Upper lobe of left lung (tissue), 6 donors: Measurements from ENCODE around the gene LGALS7. TPM values are rescaled to one million over a fixed set of nuclear protein-coding genes. Genes with fewer than 3 reads are reported as not detected.

Experiments used
- ATAC-seq, 2 donors: fragments of 200-7000 bp; cut with Tn5 transposase; one replicate each; pipeline ENCODE4 v1.9.1; 2022; ENCODE audit warnings: mild to moderate bottlenecking in 2 of 2, moderate library complexity in 2 of 2; ENCODE audit not compliant: low FRiP score in 2 of 2
- DNase-seq, 2 donors: peaks; one replicate each; pipeline ENCODE4 v3.0.0-alpha.2; 2019 to 2020
- H3K27ac ChIP-seq, 4 donors: fragments of 200-600 bp; sonication (generic); one replicate each; pipeline ENCODE4 v1.5.1; 2016 to 2019
- H3K27me3 ChIP-seq, 4 donors: fragments of 200-600 bp; sonication (generic); one replicate each; pipeline ENCODE4 v1.5.1; 2017 to 2019
- H3K36me3 ChIP-seq, 4 donors: fragments of 200-600 bp; sonication (generic); one replicate each; pipeline ENCODE4 v1.5.1; 2016 to 2019
- H3K4me1 ChIP-seq, 4 donors: fragments of 200-600 bp; sonication (generic); one replicate each; pipeline ENCODE4 v1.5.1; 2018 to 2019
- H3K4me3 ChIP-seq, 4 donors: fragments of 200-600 bp; sonication (generic); one replicate each; pipeline ENCODE4 v1.5.1; 2017 to 2019; ENCODE audit warnings: mild to moderate bottlenecking in 2 of 4, moderate library complexity in 1 of 4
- H3K9me3 ChIP-seq, 4 donors: fragments of 200-600 bp; sonication (generic); one replicate each; pipeline ENCODE4 v1.5.1; 2018 to 2019
- EP300 ChIP-seq, 4 donors: sonication (generic); formaldehyde crosslinking; IDR thresholded peaks; one replicate each; pipeline ENCODE4 v1.5.1; 2017; ENCODE audit warnings: antibody characterized with exemption in 4 of 4, control low read depth in 2 of 4
- POLR2A ChIP-seq, 4 donors: fragments of 450-650 bp; IDR thresholded peaks; one replicate each; pipeline ENCODE4 v1.5.1; 2016 to 2017; ENCODE audit warnings: antibody characterized with exemption in 4 of 4, mild to moderate bottlenecking in 2 of 4
- POLR2AphosphoS5 ChIP-seq, 2 donors: sonication (generic); formaldehyde crosslinking; IDR thresholded peaks; one replicate each; pipeline ENCODE4 v1.5.1; 2017; ENCODE audit warnings: antibody characterized with exemption in 2 of 2
- WGBS, 2 donors: methylation state at CpG; one replicate each; pipeline ENCODE4 v1.1.5; 2017 to 2018; 5-methylcytosine and 5-hydroxymethylcytosine counted together
- total RNA-seq, 6 donors: library from RNA; depleted of rRNA in 4 of 6; stranded (reverse); fragments of >200 nt in 4 of 6; gene quantifications; one replicate each; pipeline versions ENCODE4 v1.1.0 to v1.2.1, GENCODE V29; 2016 to 2021
- TF ChIP-seq, protein P1 (sequence below), 6 experiments: fragments of 450-650 bp in 4 of 6; fragments of 200-600 bp in 2 of 6; sonication (generic) in 2 of 6; IDR thresholded peaks; one replicate each; pipeline ENCODE4 v1.5.1; 2016 to 2019; ENCODE audit warnings: antibody characterized with exemption in 6 of 6
- donor health status: DM: no; HTN: no; CAD: no; lungs with moderate emphysema.
- donor health status: DM: no; HTN: yes; CAD: no; lungs with severe emphysema.

Gene LGALS7
- total RNA-seq, 6 donors from 2014 or later, result not detected

DNA sequence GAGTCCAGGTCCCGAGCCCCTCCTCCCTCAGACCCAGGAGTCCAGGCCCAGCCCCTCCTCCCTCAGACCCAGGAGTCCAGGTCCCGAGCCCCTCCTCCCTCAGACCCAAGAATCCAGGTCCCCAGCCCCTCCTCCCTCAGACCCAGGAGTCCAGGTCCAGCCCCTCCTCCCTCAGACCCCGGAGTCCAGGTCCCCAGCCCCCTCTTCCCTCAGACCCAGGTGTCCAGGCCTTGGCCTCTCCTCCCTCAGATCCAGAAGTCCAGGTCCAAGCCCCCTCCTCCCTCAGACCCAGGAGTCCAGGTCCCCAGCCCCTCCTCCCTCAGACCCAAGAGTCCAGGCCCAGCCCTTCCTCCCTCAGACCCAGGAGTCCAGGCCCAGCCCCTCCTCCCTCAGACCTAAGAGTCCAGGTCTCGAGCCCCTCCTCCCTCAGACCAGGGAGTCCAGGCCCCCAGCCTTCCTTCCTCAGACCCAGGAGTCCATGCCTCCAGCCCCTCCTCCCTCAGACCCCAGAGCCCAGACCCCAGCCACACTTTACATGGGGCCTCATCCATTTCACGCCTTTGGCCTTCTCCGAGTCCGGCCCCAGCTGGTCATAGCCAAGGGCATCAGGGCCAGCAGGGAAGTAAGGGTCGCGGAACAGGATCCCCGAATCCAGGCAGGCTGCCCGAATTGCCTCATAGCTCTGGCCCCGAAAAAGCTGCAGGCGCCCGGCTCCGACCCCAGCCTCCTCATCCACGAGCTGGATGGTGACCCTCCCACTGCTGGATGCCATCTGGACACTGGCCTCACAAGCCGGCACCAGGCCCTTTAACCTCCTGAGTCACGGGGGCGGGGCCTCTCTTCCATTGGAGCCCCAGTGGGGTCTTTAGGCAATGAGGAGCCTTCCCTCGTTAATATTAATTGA, 29.7 kb downstream of the LGALS7 start:
- ATAC-seq (no peak), DNase-seq (peak in 1 of 2 donors; percentile 71)
- H3K27me3 ChIP-seq, result no peaks in the 10 kb centered on the region
- no peaks in the 10 kb centered on the region for H3K9me3 ChIP-seq
- peaks cover 0 to 3% (median 0%) of the 10 kb centered on the region in 4 donors for H3K4me1 ChIP-seq
- no peak overlapping the region for H3K4me3 ChIP-seq
- TF ChIP-seq EP300 (IDR thresholded peaks at IDR 0.05) (no peak), POLR2AphosphoS5 (IDR thresholded peaks at IDR 0.05) (no peak), POLR2A (IDR thresholded peaks at IDR 0.05) (no peak)
- TF ChIP-seq, protein P1, sequence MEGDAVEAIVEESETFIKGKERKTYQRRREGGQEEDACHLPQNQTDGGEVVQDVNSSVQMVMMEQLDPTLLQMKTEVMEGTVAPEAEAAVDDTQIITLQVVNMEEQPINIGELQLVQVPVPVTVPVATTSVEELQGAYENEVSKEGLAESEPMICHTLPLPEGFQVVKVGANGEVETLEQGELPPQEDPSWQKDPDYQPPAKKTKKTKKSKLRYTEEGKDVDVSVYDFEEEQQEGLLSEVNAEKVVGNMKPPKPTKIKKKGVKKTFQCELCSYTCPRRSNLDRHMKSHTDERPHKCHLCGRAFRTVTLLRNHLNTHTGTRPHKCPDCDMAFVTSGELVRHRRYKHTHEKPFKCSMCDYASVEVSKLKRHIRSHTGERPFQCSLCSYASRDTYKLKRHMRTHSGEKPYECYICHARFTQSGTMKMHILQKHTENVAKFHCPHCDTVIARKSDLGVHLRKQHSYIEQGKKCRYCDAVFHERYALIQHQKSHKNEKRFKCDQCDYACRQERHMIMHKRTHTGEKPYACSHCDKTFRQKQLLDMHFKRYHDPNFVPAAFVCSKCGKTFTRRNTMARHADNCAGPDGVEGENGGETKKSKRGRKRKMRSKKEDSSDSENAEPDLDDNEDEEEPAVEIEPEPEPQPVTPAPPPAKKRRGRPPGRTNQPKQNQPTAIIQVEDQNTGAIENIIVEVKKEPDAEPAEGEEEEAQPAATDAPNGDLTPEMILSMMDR (IDR thresholded peaks at IDR 0.05), result no peak
- H3K36me3 ChIP-seq, result no peaks in the 10 kb centered on the region
- H3K27ac ChIP-seq, result no peak overlapping the region
- 81 to 89% methylated on average over 11 to 17 of the region's 20 CpGs for WGBS, 2 donors

DNA sequence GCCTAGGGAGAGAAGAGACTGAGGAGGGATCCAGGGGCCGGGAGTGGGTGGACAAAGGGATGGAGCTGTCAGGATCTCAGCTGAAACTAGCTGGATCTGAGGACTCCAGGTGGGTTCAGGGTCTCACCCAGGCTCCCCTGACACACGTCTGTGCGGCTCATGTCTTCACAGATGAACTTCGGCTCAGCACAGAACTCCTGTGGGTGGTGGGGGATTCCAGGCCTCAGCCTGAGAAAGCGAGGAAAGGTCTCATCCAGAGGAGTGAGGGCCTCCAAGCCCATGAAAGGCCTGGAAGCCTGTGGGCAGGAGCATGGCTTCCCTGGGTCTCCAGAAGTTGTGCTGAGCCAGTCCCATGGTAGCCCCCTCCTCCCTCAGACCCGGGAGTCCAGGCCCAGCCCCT, 30.4 kb downstream of the LGALS7 start:
- DNase-seq (no peak), ATAC-seq (no peak)
- H3K27ac ChIP-seq, result no peak overlapping the region
- TF ChIP-seq POLR2A (IDR thresholded peaks at IDR 0.05), result no peak
- TF ChIP-seq, protein P1 (IDR thresholded peaks at IDR 0.05), result no peak
- TF ChIP-seq POLR2AphosphoS5 (IDR thresholded peaks at IDR 0.05), result no peak
- TF ChIP-seq EP300 (IDR thresholded peaks at IDR 0.05), result no peak
- H3K4me1 ChIP-seq, result peaks cover 0 to 3% (median 0%) of the 10 kb centered on the region in 4 donors
- H3K4me3 ChIP-seq, result no peak overlapping the region
- H3K27me3 ChIP-seq, result no peaks in the 10 kb centered on the region
- WGBS, 2 donors, result 86 to 95% methylated on average over 5 of the region's 6 CpGs
- no peaks in the 10 kb centered on the region for H3K9me3 ChIP-seq
- no peaks in the 10 kb centered on the region for H3K36me3 ChIP-seq

DNA sequence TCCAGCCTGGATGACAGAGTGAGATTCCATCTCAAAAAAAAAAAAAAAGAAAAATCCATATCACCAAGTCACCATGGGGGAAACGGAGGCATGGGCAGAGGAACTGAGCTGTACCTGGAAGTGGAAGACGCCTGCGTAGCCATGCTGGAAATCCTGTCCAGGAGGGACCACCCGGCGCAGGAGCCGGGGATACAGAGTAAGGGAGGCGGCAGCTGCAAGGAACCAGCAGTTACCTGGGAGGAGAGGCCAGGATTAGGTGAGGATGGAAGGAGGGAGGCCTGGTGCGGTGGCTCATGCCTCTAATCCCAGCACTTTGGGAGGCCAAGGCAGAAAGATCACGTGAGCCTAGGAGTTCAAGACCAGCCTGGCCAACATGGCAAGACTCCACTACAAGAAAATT, 31.0 kb downstream of the LGALS7 start:
- Histone ChIP-seq H3K27me3 (no peaks in the 10 kb centered on the region), H3K4me3 (no peak overlapping the region), H3K36me3 (no peaks in the 10 kb centered on the region), H3K27ac (no peak overlapping the region), H3K9me3 (no peaks in the 10 kb centered on the region), H3K4me1 (peaks cover 0 to 5% (median 2%) of the 10 kb centered on the region in 4 donors)
- WGBS, 2 donors, result 93 to 98% methylated on average over 9 of the region's 9 CpGs
- ATAC-seq (no peak), DNase-seq (no peak)
- TF ChIP-seq POLR2AphosphoS5 (IDR thresholded peaks at IDR 0.05) (no peak), EP300 (IDR thresholded peaks at IDR 0.05) (no peak), POLR2A (IDR thresholded peaks at IDR 0.05) (no peak)
- TF ChIP-seq, protein P1 (IDR thresholded peaks at IDR 0.05), result no peak

DNA sequence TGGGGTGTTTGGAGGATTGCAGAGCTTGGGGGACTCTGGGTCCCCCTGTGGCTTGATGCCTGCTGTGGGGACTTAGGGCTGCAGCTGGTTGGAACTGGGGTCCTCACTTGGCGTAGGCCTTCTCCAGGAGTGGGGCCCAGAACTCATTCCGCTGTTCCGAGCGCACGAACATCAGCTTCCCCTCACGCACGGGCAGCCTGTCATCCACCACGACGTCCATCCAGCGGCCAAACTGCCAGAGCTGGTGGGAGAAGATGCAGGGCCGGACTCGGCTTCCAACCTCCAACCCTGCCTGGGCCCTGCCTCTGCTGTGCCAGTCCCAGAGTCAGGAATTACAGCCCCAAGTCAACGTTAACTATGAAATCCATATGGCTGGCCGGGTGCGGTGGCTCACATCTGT, 31.6 kb downstream of the LGALS7 start:
- Histone ChIP-seq H3K9me3 (no peaks in the 10 kb centered on the region), H3K27ac (no peak overlapping the region), H3K4me1 (peaks cover 0 to 12% (median 7%) of the 10 kb centered on the region in 4 donors), H3K27me3 (no peaks in the 10 kb centered on the region), H3K4me3 (no peak overlapping the region), H3K36me3 (no peaks in the 10 kb centered on the region)
- peak in 1 of 2 donors; percentile 31 for DNase-seq
- no peak for ATAC-seq
- TF ChIP-seq EP300 (IDR thresholded peaks at IDR 0.05) (no peak), POLR2A (IDR thresholded peaks at IDR 0.05) (no peak), POLR2AphosphoS5 (IDR thresholded peaks at IDR 0.05) (no peak)
- TF ChIP-seq, protein P1 (IDR thresholded peaks at IDR 0.05), result no peak
- 95 to 96% methylated on average over 10 to 15 of the region's 15 CpGs for WGBS, 2 donors
